ENCODE measurements around the gene CR1L.
"Not testable (repeated sequence)": the region's sequence is repeated elsewhere in the genome, so short reads cannot be mapped to it uniquely, and the experiment has no call there.

Gene CR1L

DNA sequence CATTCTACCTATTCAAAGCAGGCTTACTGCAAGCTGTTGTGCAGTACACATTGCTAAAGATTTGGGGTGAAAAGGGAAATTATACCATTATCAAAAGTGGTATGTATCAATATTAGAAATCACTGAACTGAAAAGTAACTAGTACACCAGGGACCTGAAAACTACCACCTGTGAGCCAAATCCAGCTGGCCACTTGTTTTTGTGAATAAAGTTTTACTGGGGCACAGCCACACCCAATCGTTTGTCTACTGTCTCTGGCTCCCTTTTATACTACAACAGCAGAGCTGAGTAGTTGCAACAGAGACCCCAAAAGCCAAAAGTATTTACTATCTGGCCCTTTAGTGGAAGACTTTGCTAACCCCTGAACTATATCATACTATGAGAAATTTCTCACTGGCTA lies 13.8 kb upstream of the CR1L start:
- H3K27ac ChIP-seq (replicated peaks) = no peak overlapping the region
- no peak for DNase-seq (ENCODE audit: low read depth in 1 of 2, low spot score in 1 of 2)
- no peak overlapping the region for H3K4me3 ChIP-seq (replicated peaks; ENCODE audit: insufficient read depth, low read length)
- TF ChIP-seq SPI1 (IDR thresholded peaks at IDR 0.05; ENCODE audit: borderline replicate concordance, low read depth) (no peak), POLR2AphosphoS5 (IDR thresholded peaks at IDR 0.05; ENCODE audit: low read depth) (no peak), GABPA (IDR thresholded peaks at IDR 0.05; ENCODE audit: low read depth) (no peak)
- TF ChIP-seq, protein P1, sequence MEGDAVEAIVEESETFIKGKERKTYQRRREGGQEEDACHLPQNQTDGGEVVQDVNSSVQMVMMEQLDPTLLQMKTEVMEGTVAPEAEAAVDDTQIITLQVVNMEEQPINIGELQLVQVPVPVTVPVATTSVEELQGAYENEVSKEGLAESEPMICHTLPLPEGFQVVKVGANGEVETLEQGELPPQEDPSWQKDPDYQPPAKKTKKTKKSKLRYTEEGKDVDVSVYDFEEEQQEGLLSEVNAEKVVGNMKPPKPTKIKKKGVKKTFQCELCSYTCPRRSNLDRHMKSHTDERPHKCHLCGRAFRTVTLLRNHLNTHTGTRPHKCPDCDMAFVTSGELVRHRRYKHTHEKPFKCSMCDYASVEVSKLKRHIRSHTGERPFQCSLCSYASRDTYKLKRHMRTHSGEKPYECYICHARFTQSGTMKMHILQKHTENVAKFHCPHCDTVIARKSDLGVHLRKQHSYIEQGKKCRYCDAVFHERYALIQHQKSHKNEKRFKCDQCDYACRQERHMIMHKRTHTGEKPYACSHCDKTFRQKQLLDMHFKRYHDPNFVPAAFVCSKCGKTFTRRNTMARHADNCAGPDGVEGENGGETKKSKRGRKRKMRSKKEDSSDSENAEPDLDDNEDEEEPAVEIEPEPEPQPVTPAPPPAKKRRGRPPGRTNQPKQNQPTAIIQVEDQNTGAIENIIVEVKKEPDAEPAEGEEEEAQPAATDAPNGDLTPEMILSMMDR (IDR thresholded peaks at IDR 0.05; ENCODE audit: insufficient read depth, low read length) = no peak
- TF ChIP-seq, protein P2, sequence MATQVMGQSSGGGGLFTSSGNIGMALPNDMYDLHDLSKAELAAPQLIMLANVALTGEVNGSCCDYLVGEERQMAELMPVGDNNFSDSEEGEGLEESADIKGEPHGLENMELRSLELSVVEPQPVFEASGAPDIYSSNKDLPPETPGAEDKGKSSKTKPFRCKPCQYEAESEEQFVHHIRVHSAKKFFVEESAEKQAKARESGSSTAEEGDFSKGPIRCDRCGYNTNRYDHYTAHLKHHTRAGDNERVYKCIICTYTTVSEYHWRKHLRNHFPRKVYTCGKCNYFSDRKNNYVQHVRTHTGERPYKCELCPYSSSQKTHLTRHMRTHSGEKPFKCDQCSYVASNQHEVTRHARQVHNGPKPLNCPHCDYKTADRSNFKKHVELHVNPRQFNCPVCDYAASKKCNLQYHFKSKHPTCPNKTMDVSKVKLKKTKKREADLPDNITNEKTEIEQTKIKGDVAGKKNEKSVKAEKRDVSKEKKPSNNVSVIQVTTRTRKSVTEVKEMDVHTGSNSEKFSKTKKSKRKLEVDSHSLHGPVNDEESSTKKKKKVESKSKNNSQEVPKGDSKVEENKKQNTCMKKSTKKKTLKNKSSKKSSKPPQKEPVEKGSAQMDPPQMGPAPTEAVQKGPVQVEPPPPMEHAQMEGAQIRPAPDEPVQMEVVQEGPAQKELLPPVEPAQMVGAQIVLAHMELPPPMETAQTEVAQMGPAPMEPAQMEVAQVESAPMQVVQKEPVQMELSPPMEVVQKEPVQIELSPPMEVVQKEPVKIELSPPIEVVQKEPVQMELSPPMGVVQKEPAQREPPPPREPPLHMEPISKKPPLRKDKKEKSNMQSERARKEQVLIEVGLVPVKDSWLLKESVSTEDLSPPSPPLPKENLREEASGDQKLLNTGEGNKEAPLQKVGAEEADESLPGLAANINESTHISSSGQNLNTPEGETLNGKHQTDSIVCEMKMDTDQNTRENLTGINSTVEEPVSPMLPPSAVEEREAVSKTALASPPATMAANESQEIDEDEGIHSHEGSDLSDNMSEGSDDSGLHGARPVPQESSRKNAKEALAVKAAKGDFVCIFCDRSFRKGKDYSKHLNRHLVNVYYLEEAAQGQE (IDR thresholded peaks at IDR 0.05; ENCODE audit: insufficient replicate concordance, low read depth) = no peak
- H3K27me3 ChIP-seq (ENCODE audit: insufficient read depth, poor library complexity, severe bottlenecking) = no peaks in the 10 kb centered on the region

DNA sequence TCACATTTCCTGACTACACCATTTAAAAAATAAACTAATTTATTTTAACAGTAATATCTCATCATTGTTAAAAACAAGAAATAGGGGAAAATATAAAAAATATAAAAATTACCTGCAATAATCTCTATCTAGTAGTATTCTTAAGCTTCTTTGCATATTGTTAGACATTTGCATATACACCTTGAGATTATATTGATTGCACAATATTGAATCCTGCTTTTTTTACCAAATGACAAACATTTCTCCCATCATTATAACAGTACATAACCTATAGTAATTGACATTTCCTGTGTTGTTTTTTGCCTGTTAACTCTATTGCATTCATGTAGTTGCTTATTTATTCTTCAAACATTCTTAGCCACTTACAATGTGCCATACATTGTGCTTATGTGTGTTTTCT lies 11.7 kb upstream of the CR1L start:
- H3K4me3 ChIP-seq (replicated peaks; ENCODE audit: insufficient read depth, low read length) = no peak overlapping the region
- TF ChIP-seq, protein P2 (IDR thresholded peaks at IDR 0.05; ENCODE audit: insufficient replicate concordance, low read depth) = no peak
- TF ChIP-seq, protein P1 (IDR thresholded peaks at IDR 0.05; ENCODE audit: insufficient read depth, low read length) = no peak
- TF ChIP-seq GABPA (IDR thresholded peaks at IDR 0.05; ENCODE audit: low read depth) = no peak
- H3K27me3 ChIP-seq (ENCODE audit: insufficient read depth, poor library complexity, severe bottlenecking) = no peaks in the 10 kb centered on the region
- H3K27ac ChIP-seq (replicated peaks) = no peak overlapping the region
- no peak for DNase-seq (ENCODE audit: low read depth in 1 of 2, low spot score in 1 of 2)

DNA sequence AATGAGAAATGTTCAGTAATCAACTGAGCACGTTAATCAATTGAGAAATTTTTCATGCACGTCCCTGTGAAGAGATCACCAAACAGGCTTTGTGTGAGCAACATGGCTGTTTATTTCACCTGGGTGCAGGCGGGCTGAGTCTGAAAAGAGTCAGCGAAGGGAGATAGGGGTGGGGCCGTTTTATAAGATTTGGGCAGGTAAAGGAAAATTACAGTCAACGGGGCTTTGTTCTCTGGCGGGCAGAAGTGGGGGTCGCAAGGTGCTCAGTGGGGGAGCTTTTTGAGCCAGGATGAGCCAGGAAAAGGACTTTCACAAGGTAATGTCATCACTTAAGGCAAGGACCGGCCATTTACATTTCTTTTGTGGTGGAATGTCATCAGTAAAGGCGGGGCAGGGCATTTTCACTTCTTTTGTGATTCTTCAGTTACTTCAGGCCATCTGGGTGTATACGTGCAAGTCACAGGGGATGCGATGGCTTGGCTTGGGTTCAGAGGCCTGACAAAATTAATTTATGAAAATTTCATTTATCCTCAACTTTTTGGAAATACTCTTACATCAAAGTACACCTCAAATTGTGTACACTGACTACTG lies 11.1 kb upstream of the CR1L start:
- DNase-seq (ENCODE audit: low read depth in 1 of 2, low spot score in 1 of 2); H3K27me3 ChIP-seq (ENCODE audit: insufficient read depth, poor library complexity, severe bottlenecking); H3K27ac ChIP-seq (replicated peaks); H3K4me3 ChIP-seq (replicated peaks; ENCODE audit: insufficient read depth, low read length): not testable (repeated sequence)

DNA sequence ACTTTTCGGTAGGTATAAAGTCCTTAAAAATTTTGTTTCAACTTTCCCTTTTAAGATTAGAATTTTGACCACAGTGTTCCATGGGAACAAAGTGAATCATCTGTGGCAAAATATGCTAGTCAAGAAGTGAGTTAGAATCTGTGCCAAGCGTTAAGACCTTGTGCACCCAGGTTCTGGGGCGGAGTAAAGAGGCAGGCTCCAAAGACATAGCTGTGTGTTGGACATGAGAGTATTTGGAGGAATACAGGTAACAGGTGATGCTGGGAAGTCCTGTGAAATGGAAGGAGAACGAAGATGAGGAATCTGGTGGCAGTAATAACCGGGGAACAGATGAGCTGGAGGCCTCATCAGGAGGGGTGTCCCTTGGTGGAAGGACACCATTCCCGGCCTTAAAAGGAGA lies 10.6 kb upstream of the CR1L start:
- not testable (repeated sequence) for H3K27me3 ChIP-seq (ENCODE audit: insufficient read depth, poor library complexity, severe bottlenecking); H3K27ac ChIP-seq (replicated peaks); H3K4me3 ChIP-seq (replicated peaks; ENCODE audit: insufficient read depth, low read length); DNase-seq (ENCODE audit: low read depth in 1 of 2, low spot score in 1 of 2)

DNA sequence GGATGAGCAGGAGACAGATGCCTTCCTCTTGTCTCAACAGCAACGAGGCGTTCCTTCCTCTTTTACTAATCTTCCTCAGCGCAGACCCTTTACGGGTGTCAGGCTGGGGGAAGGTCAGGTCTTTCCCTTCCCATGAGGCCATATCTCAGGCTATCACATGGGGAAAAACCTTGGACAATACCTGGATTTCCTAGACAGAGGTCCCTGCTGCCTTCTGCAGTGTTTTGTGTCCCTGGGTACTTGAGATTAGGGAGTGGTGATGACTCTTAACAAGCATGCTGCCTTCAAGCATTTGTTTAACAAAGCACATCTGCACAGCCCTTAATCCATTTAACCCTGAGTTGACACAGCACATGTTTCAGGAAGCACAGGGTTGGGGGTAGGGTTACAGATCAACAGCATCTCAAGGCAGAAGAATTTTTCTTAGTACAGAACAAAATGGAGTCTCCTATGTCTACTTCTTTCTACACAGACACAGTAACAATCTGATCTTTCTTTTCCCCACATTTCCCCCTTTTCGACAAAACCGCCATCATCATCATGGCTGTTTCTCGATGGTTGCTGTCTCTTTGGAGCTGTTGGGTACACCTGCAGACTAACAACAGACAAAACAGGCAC lies 9.3 kb upstream of the CR1L start:
- not testable (repeated sequence) for H3K27me3 ChIP-seq (ENCODE audit: insufficient read depth, poor library complexity, severe bottlenecking); H3K4me3 ChIP-seq (replicated peaks; ENCODE audit: insufficient read depth, low read length); H3K27ac ChIP-seq (replicated peaks); DNase-seq (ENCODE audit: low read depth in 1 of 2, low spot score in 1 of 2)

DNA sequence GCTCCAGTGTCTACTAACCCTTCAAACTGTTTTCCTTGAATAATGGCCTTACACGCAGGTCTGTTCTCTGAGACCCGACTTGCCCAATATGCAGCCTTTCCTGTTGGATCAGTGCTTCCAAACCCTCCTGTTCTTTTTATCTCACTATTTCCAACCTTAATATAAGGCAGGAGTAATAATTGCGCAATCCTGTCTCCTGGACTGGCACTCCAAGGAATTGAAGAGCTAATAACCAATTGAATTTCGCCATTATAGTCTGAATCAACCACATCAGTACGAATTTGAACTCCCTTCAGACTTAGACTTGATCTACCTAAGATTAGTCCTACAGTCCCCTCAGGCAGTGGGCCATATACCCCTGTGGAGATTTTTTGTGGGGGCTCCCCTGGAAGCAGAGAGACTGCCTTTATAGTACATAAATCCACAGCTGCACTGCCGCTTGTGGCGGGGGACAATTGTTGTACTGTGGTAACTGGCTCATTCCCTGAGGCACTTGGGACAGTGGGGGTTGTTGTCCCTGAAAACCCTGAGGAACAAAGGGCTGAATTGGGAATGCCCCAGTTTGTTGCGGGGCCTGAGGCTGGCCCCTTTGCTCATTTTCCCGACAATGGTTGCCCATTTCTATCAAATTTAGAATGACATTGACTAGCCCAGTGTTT lies 6.3 kb upstream of the CR1L start:
- not testable (repeated sequence) for DNase-seq (ENCODE audit: low read depth in 1 of 2, low spot score in 1 of 2); H3K4me3 ChIP-seq (replicated peaks; ENCODE audit: insufficient read depth, low read length); H3K27ac ChIP-seq (replicated peaks); H3K27me3 ChIP-seq (ENCODE audit: insufficient read depth, poor library complexity, severe bottlenecking)

DNA sequence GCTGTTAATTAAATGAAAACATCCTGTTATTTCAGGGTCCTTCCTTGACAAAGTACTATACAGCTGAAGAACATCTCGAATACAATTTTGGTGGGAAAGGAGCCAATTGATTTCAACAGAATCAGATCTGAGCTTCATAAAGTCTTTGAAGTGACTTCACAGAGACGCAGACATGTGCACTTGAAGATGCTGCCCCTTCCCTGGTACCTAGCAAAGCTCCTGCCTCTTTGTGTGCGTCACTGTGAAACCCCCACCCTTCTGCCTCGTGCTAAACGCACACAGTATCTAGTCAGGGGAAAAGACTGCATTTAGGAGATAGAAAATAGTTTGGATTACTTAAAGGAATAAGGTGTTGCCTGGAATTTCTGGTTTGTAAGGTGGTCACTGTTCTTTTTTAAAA lies 5.6 kb upstream of the CR1L start:
- H3K27me3 ChIP-seq (ENCODE audit: insufficient read depth, poor library complexity, severe bottlenecking); DNase-seq (ENCODE audit: low read depth in 1 of 2, low spot score in 1 of 2); H3K4me3 ChIP-seq (replicated peaks; ENCODE audit: insufficient read depth, low read length); H3K27ac ChIP-seq (replicated peaks): not testable (repeated sequence)

Data from HL-60 (cell line).